Endothelial cell of umbilical vein (primary cell): Measurements from ENCODE around the gene BHLHE23. TPM values are rescaled to one million over a fixed set of nuclear protein-coding genes. Genes with fewer than 3 reads are reported as not detected.

Source experiments
- BruUV-seq: library from RNA; stranded (reverse); fragments of 400-500 nt; replicated peaks from 2 replicates; lab custom pipeline; 2021; lab: Mats Ljungman, UMichigan
- CTCF ChIA-PET: fragments of 300-600, 350-600 bp; sonication (Branson Sonifier 250); formaldehyde crosslinking; loops from one replicate; lab custom pipeline; 2021; ENCODE audit warnings: antibody characterized with exemption, inconsistent platforms; lab: Charles Lee
- POLR2A ChIA-PET: fragments of 300-600, 350-600 bp; sonication (Branson Sonifier 250); formaldehyde crosslinking; loops from one replicate; lab custom pipeline; 2021; ENCODE audit warnings: antibody characterized with exemption, inconsistent platforms; lab: Charles Lee
- DNase-seq: peaks from one replicate; pipeline ENCODE4 v3.0.0-alpha.2; 2011; ENCODE audit warnings: low read depth, low spot score
- FAIRE-seq: peaks from 2 replicates; lab custom pipeline; 2011; peaks lifted over from hg19 to GRCh38; lab: Jason Lieb, UNC
- H2AFZ ChIP-seq: 2 replicates; pipeline ENCODE4 v1.6.0; 2012; ENCODE audit warnings: low read depth, low read length, control low read depth, inconsistent platforms
- H3K27ac ChIP-seq: 2 replicates; pipeline ENCODE4 v1.5.1; 2011; ENCODE audit warnings: low read depth, mild to moderate bottlenecking, control low read depth, low read length, moderate library complexity; ENCODE audit not compliant: insufficient read depth
- H3K27me3 ChIP-seq, 2 experiments: 2 replicates each; pipeline versions ENCODE4 v1.6.0 to v1.6.1; 2011; ENCODE audit warnings: low read length in 2 of 2, mixed read lengths in 1 of 2; ENCODE audit not compliant: control insufficient read depth in 2 of 2, insufficient read depth in 2 of 2
- H3K36me3 ChIP-seq, 2 experiments: 2 replicates in 1 of 2; 3 replicates in 1 of 2; pipeline ENCODE4 v1.5.1; 2011; ENCODE audit warnings: low read length in 2 of 2, mild to moderate bottlenecking in 1 of 2, moderate library complexity in 1 of 2; ENCODE audit not compliant: control insufficient read depth in 2 of 2, insufficient read depth in 2 of 2; ENCODE audit errors: extremely low read depth in 1 of 2
- H3K4me1 ChIP-seq: 3 replicates; pipeline ENCODE4 v1.5.1; 2011; ENCODE audit warnings: mild to moderate bottlenecking, low read length; ENCODE audit not compliant: control insufficient read depth, insufficient read depth; ENCODE audit errors: extremely low read depth
- H3K4me2 ChIP-seq: 2 replicates; pipeline ENCODE4 v1.6.1; 2011; ENCODE audit warnings: low read length, control low read depth, mixed read lengths; ENCODE audit not compliant: insufficient read depth
- H3K4me3 ChIP-seq, 3 experiments: fragments of 200-600 bp in 1 of 3; sonication (generic), shearing (Covaris generic) in 1 of 3; replicated peaks in 1 of 3; 2 replicates each; pipeline ENCODE4 v1.5.1; 2011 to 2016; ENCODE audit warnings: control low read depth in 3 of 3, low read length in 3 of 3, mild to moderate bottlenecking in 2 of 3, inconsistent platforms in 1 of 3, low read depth in 1 of 3, moderate library complexity in 1 of 3; ENCODE audit not compliant: insufficient read depth in 1 of 3
- H3K79me2 ChIP-seq: 2 replicates; pipeline ENCODE4 v1.6.0; 2012; ENCODE audit warnings: low read length, inconsistent platforms; ENCODE audit not compliant: control insufficient read depth, insufficient read depth
- H3K9ac ChIP-seq: replicated peaks from 2 replicates; pipeline ENCODE3; 2011; ENCODE audit warnings: low read length, control low read depth; ENCODE audit not compliant: insufficient read depth; ENCODE audit errors: extremely low read depth
- H3K9me1 ChIP-seq: replicated peaks from 3 replicates; pipeline ENCODE4 v1.6.0; 2011; ENCODE audit warnings: mild to moderate bottlenecking, low read length; ENCODE audit not compliant: control insufficient read depth, insufficient read depth; ENCODE audit errors: extremely low read depth
- H3K9me3 ChIP-seq: replicated peaks from 2 replicates; pipeline ENCODE4 v1.5.1; 2012; ENCODE audit warnings: low read length, inconsistent platforms; ENCODE audit not compliant: control insufficient read depth, insufficient read depth
- H4K20me1 ChIP-seq: replicated peaks from 2 replicates; pipeline ENCODE3; 2011; ENCODE audit warnings: mild to moderate bottlenecking, low read length; ENCODE audit not compliant: control insufficient read depth, insufficient read depth; ENCODE audit errors: extremely low read depth
- CTCF ChIP-seq, 2 donors: IDR thresholded peaks; 1 replicate in 1 of 2; 2 replicates in 1 of 2; pipeline ENCODE4 v1.5.1; 2011; ENCODE audit warnings: low read length in 2 of 2, mild to moderate bottlenecking in 2 of 2, moderate library complexity in 2 of 2, control low read depth in 1 of 2, inconsistent platforms in 1 of 2, low read depth in 1 of 2; ENCODE audit not compliant: insufficient read depth in 1 of 2; ENCODE audit errors: extremely low read depth in 1 of 2
- EZH2 ChIP-seq: IDR thresholded peaks from 2 replicates; pipeline ENCODE4 v1.6.1; 2012; ENCODE audit warnings: borderline replicate concordance, low read depth, mild to moderate bottlenecking, moderate library complexity, low read length, inconsistent platforms; ENCODE audit not compliant: severe bottlenecking
- FOS ChIP-seq: IDR thresholded peaks from 2 replicates; pipeline ENCODE4 v1.6.1; 2011; ENCODE audit warnings: mild to moderate bottlenecking, low read length, moderate library complexity, borderline replicate concordance; ENCODE audit not compliant: insufficient read depth
- GATA2 ChIP-seq: IDR thresholded peaks from 2 replicates; pipeline ENCODE4 v1.7.0; 2011; ENCODE audit warnings: low read depth, mild to moderate bottlenecking, moderate library complexity, mixed read lengths, low read length; ENCODE audit not compliant: insufficient read length, insufficient read depth
- JUN ChIP-seq: IDR thresholded peaks from 2 replicates; pipeline ENCODE4 v1.6.1; 2011; ENCODE audit warnings: borderline replicate concordance, low read depth; ENCODE audit not compliant: insufficient read length, insufficient read depth
- MAX ChIP-seq: IDR thresholded peaks from 2 replicates; pipeline ENCODE4 v1.6.1; 2011; ENCODE audit not compliant: insufficient read depth, insufficient read length
- MYC ChIP-seq: IDR thresholded peaks from one replicate; pipeline ENCODE4 v1.6.1; 2011; ENCODE audit warnings: mild to moderate bottlenecking, low read depth, low read length
- POLR2A ChIP-seq: IDR thresholded peaks from 2 replicates; pipeline ENCODE4 v1.6.1; 2012; ENCODE audit warnings: low read depth, mild to moderate bottlenecking, control low read depth, low read length
- POLR2AphosphoS5 ChIP-seq: IDR thresholded peaks from 2 replicates; pipeline ENCODE4 v1.6.1; 2012; ENCODE audit warnings: low read depth, mild to moderate bottlenecking, control low read depth, low read length, moderate library complexity; ENCODE audit not compliant: insufficient read depth
- dilution Hi-C: fragments of 300-500 bp; cut with MboI; formaldehyde crosslinking; loops from one replicate; pipeline ENCODE4 v1.15.0; 2019; ENCODE audit warnings: low sequenced_read_pairs; ENCODE audit not compliant: extremely low pct_ligation_motif_present
- intact Hi-C: fragments of 100-400 bp; cut with micrococcal nuclease; formaldehyde crosslinking; loops from one replicate; pipeline ENCODE4 v1.10.0; 2022
- polyA plus RNA-seq, 4 experiments: library from polyadenylated mRNA; depleted of rRNA in 3 of 4; stranded (reverse) in 3 of 4; unstranded in 1 of 4; fragments of >200 nt; gene quantifications; 2 replicates each; pipeline versions ENCODE4 v1.2.1 to v1.2.3, GENCODE V29; 2011 to 2012; ENCODE audit warnings: missing spikeins in 1 of 4
- total RNA-seq: library from RNA; stranded (reverse); gene quantifications from 2 replicates; pipeline ENCODE4 v1.2.3, GENCODE V29; 2021

The BHLHE23 gene
- total and polyA plus RNA-seq, 2 donors (not counting 3 experiments of a cell fraction or from before 2014, with no cell fraction given) = not detected

GRCh38 chr20:63029358-63030121 lies 22.8 kb upstream of the BHLHE23 start:
- Histone ChIP-seq H2AFZ (no peak overlapping the region), H3K27me3 (peaks cover 41 to 63% of the 10 kb centered on the region in 2 experiments), H3K9me3 (no peaks in the 10 kb centered on the region), H4K20me1 (no peaks in the 10 kb centered on the region), H3K4me1 (no peaks in the 10 kb centered on the region), H3K4me2 (no peak overlapping the region), H3K9me1 (no peaks in the 10 kb centered on the region), H3K36me3 (no peaks in the 10 kb centered on the region), H3K4me3 (no peak overlapping the region), H3K9ac (no peak overlapping the region), H3K79me2 (no peaks in the 10 kb centered on the region), H3K27ac (no peak overlapping the region)
- no TSS peak for BruUV-seq
- intact Hi-C loops = no loop called here
- no peak for DNase-seq
- ChIA-PET CTCF (no interaction called here), POLR2A (no interaction called here)
- dilution Hi-C loops = no loop called here
- TF ChIP-seq FOS (no peak), MYC (no peak), EZH2 (no peak), POLR2A (no peak), POLR2AphosphoS5 (no peak), JUN (no peak), GATA2 (no peak), MAX (no peak), CTCF (IDR thresholded peaks at IDR 0.05; ENCODE audit: extremely low read depth in 1 of 2, insufficient read depth in 1 of 2, low read depth in 1 of 2, low read length in 2 of 2) (no peak)
- FAIRE-seq = no peak
